Upper lobe of left lung (tissue), 4 donors: ENCODE results near the gene MYO9B.

Experiments
- POLR2AphosphoS5 ChIP-seq, 2 donors: sonication (generic); formaldehyde crosslinking; IDR thresholded peaks; one replicate each; pipeline ENCODE4 v1.5.1; 2017; ENCODE audit warnings: antibody characterized with exemption in 2 of 2
- TF ChIP-seq, protein P1 (sequence below), 6 experiments: fragments of 450-650 bp in 4 of 6; fragments of 200-600 bp in 2 of 6; sonication (generic) in 2 of 6; IDR thresholded peaks; one replicate each; pipeline ENCODE4 v1.5.1; 2016 to 2019; ENCODE audit warnings: antibody characterized with exemption in 6 of 6

DNA sequence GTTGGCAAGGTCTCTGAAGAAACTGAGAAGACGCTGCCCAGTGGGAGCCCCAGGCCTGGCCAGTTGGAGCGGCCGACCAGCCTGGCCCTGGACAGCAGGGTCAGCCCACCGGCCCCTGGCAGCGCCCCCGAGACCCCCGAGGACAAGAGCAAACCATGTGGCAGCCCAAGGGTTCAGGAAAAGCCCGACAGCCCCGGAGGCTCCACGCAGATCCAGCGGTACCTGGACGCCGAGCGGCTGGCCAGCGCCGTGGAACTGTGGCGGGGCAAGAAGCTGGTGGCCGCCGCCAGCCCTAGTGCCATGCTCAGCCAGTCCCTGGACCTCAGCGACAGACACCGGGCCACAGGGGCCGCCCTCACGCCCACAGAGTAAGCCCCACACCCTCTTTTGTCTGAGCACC, 119.5 kb downstream of the MYO9B start:
- TF ChIP-seq, protein P1, sequence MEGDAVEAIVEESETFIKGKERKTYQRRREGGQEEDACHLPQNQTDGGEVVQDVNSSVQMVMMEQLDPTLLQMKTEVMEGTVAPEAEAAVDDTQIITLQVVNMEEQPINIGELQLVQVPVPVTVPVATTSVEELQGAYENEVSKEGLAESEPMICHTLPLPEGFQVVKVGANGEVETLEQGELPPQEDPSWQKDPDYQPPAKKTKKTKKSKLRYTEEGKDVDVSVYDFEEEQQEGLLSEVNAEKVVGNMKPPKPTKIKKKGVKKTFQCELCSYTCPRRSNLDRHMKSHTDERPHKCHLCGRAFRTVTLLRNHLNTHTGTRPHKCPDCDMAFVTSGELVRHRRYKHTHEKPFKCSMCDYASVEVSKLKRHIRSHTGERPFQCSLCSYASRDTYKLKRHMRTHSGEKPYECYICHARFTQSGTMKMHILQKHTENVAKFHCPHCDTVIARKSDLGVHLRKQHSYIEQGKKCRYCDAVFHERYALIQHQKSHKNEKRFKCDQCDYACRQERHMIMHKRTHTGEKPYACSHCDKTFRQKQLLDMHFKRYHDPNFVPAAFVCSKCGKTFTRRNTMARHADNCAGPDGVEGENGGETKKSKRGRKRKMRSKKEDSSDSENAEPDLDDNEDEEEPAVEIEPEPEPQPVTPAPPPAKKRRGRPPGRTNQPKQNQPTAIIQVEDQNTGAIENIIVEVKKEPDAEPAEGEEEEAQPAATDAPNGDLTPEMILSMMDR (IDR thresholded peaks at IDR 0.05), result no peak
- no peak for TF ChIP-seq POLR2AphosphoS5 (IDR thresholded peaks at IDR 0.05)
